H1 (cell line): ENCODE results near the gene PPM1L. TPM values are rescaled to one million over a fixed set of nuclear protein-coding genes. Genes with fewer than 3 reads are reported as not detected.

Source experiments
- CTCF ChIA-PET: fragments of 300-600 bp; sonication (Branson Sonifier 250); formaldehyde crosslinking; loops from one replicate; lab custom pipeline; 2021; ENCODE audit not compliant: partially characterized antibody; lab: Charles Lee
- POLR2A ChIA-PET: fragments of 300-600 bp; sonication (Branson Sonifier 250); formaldehyde crosslinking; loops from one replicate; lab custom pipeline; 2021; ENCODE audit warnings: inconsistent platforms; ENCODE audit not compliant: partially characterized antibody; lab: Charles Lee
- DNase-seq, 2 experiments: peaks; one replicate each; pipeline versions ENCODE4 v3.0.0 to v3.0.0-alpha.2; 2010 to 2022; ENCODE audit warnings: low spot score in 2 of 2, low read depth in 1 of 2, mixed read lengths in 1 of 2
- FAIRE-seq: peaks from 2 replicates; lab custom pipeline; 2011; peaks lifted over from hg19 to GRCh38; lab: Jason Lieb, UNC
- H2AFZ ChIP-seq: 2 replicates; pipeline ENCODE4 v1.8.1; 2012; ENCODE audit warnings: low read length, inconsistent platforms
- H2AK5ac ChIP-seq: 2 replicates; pipeline ENCODE4 v1.6.1; 2013; ENCODE audit warnings: low read depth, low read length
- H2BK120ac ChIP-seq: replicated peaks from 2 replicates; pipeline ENCODE3; 2013; ENCODE audit warnings: low read depth, low read length, inconsistent platforms
- H2BK12ac ChIP-seq: 2 replicates; pipeline ENCODE4 v1.6.1; 2013; ENCODE audit warnings: low read depth, low read length
- H2BK15ac ChIP-seq: 2 replicates; pipeline ENCODE4 v1.6.1; 2013; ENCODE audit warnings: low read length
- H2BK20ac ChIP-seq: 2 replicates; pipeline ENCODE4 v1.6.1; 2013; ENCODE audit warnings: low read length
- H2BK5ac ChIP-seq: 2 replicates; pipeline ENCODE4 v1.6.1; 2013; ENCODE audit warnings: low read depth, low read length
- H3K14ac ChIP-seq: 2 replicates; pipeline ENCODE4 v1.6.1; 2013; ENCODE audit warnings: inconsistent platforms; ENCODE audit not compliant: insufficient read length
- H3K18ac ChIP-seq: 2 replicates; pipeline ENCODE4 v1.6.1; 2013; ENCODE audit warnings: low read length; ENCODE audit errors: extremely low read depth
- H3K23ac ChIP-seq: 2 replicates; pipeline ENCODE4 v1.6.1; 2013; ENCODE audit warnings: inconsistent platforms; ENCODE audit not compliant: insufficient read length
- H3K23me2 ChIP-seq: 2 replicates; pipeline ENCODE4 v1.6.1; 2013; ENCODE audit warnings: low read depth, low read length
- H3K27ac ChIP-seq: 2 replicates; pipeline ENCODE4 v1.6.1; 2011; ENCODE audit warnings: low read depth, low read length, inconsistent platforms
- H3K27me3 ChIP-seq, 4 experiments: replicated peaks in 1 of 4; 1 replicate in 1 of 4; 2 replicates in 3 of 4; pipeline versions ENCODE4 v1.6.1 to v1.8.1; 2011 to 2013; ENCODE audit warnings: low read length in 3 of 4, mild to moderate bottlenecking in 3 of 4, inconsistent platforms in 2 of 4, mixed read lengths in 2 of 4, moderate library complexity in 1 of 4; ENCODE audit not compliant: control insufficient read depth in 3 of 4, insufficient read depth in 3 of 4; ENCODE audit errors: extremely low read depth in 1 of 4
- H3K36me3 ChIP-seq, 4 experiments: 2 replicates each; pipeline versions ENCODE4 v1.6.1 to v1.8.1; 2011 to 2013; ENCODE audit warnings: mild to moderate bottlenecking in 4 of 4, low read length in 3 of 4, moderate library complexity in 2 of 4, control low read depth in 1 of 4, inconsistent platforms in 1 of 4; ENCODE audit not compliant: insufficient read depth in 4 of 4, control insufficient read depth in 2 of 4
- H3K4ac ChIP-seq: replicated peaks from 2 replicates; pipeline ENCODE3; 2013; ENCODE audit warnings: low read length, low read depth, mixed read lengths, inconsistent platforms; ENCODE audit not compliant: insufficient read length
- H3K4me1 ChIP-seq, 4 experiments: replicated peaks in 1 of 4; 1 replicate in 1 of 4; 2 replicates in 3 of 4; pipeline versions ENCODE4 v1.6.1 to v1.8.1; 2011 to 2013; ENCODE audit warnings: low read length in 3 of 4, inconsistent platforms in 2 of 4, mixed read lengths in 1 of 4; ENCODE audit not compliant: insufficient read depth in 4 of 4, control insufficient read depth in 3 of 4
- H3K4me2 ChIP-seq, 2 experiments: 2 replicates each; pipeline versions ENCODE4 v1.6.1 to v1.8.1; 2011 to 2013; ENCODE audit warnings: low read depth in 2 of 2, low read length in 2 of 2, control low read depth in 1 of 2, inconsistent platforms in 1 of 2, mild to moderate bottlenecking in 1 of 2; ENCODE audit not compliant: insufficient read depth in 1 of 2
- H3K4me3 ChIP-seq, 4 experiments: fragments of 200-600, 300-600 bp in 1 of 4; sonication (generic), shearing (Covaris generic), sonication (Bioruptor Twin) in 1 of 4; 2 replicates each; pipeline versions ENCODE4 v1.5.1 to v1.8.1; 2011 to 2016; ENCODE audit warnings: low read length in 4 of 4, low read depth in 3 of 4, control low read depth in 2 of 4, inconsistent platforms in 2 of 4, mild to moderate bottlenecking in 2 of 4, mixed read lengths in 1 of 4, moderate library complexity in 1 of 4; ENCODE audit not compliant: insufficient read depth in 2 of 4; ENCODE audit errors: extremely low read depth in 1 of 4
- H3K56ac ChIP-seq: replicated peaks from 2 replicates; pipeline ENCODE3; 2013; ENCODE audit warnings: low read depth, mild to moderate bottlenecking, mixed read lengths, low read length, inconsistent platforms; ENCODE audit not compliant: insufficient read length
- H3K79me1 ChIP-seq: 2 replicates; pipeline ENCODE4 v1.6.1; 2013; ENCODE audit warnings: low read depth, low read length, control low read depth
- H3K79me2 ChIP-seq, 2 experiments: 2 replicates each; pipeline versions ENCODE4 v1.6.1 to v1.8.1; 2012 to 2013; ENCODE audit warnings: low read length in 2 of 2, mild to moderate bottlenecking in 2 of 2, inconsistent platforms in 1 of 2; ENCODE audit not compliant: insufficient read depth in 2 of 2, control insufficient read depth in 1 of 2
- H3K9ac ChIP-seq, 4 experiments: replicated peaks in 1 of 4; 1 replicate in 1 of 4; 2 replicates in 3 of 4; pipeline versions ENCODE4 v1.6.1 to v1.8.1; 2011 to 2013; ENCODE audit warnings: low read depth in 3 of 4, low read length in 3 of 4, control low read depth in 2 of 4, mild to moderate bottlenecking in 2 of 4, moderate library complexity in 2 of 4, inconsistent platforms in 1 of 4; ENCODE audit errors: extremely low read depth in 1 of 4
- H3K9me3 ChIP-seq, 2 experiments: 2 replicates each; pipeline versions ENCODE4 v1.6.1 to v1.8.1; 2012 to 2013; ENCODE audit warnings: mild to moderate bottlenecking in 2 of 2, moderate library complexity in 2 of 2, control low read depth in 1 of 2, inconsistent platforms in 1 of 2, low read depth in 1 of 2, low read length in 1 of 2, mixed read lengths in 1 of 2; ENCODE audit not compliant: insufficient read depth in 2 of 2
- H4K20me1 ChIP-seq, 2 experiments: replicated peaks in 1 of 2; 2 replicates each; pipeline versions ENCODE3 to v1.8.1; 2011 to 2013; ENCODE audit warnings: inconsistent platforms in 2 of 2, low read length in 2 of 2, mild to moderate bottlenecking in 1 of 2; ENCODE audit not compliant: insufficient read depth in 2 of 2, control insufficient read depth in 1 of 2
- H4K5ac ChIP-seq: 2 replicates; pipeline ENCODE4 v1.6.1; 2013; ENCODE audit warnings: low read length, low read depth, mixed read lengths, inconsistent platforms; ENCODE audit not compliant: insufficient read length
- H4K8ac ChIP-seq: 2 replicates; pipeline ENCODE4 v1.8.0; 2013; ENCODE audit warnings: mild to moderate bottlenecking, moderate library complexity, low read length, inconsistent platforms; ENCODE audit not compliant: insufficient read depth; ENCODE audit errors: extremely low read depth
- H4K91ac ChIP-seq: replicated peaks from 2 replicates; pipeline ENCODE3; 2013; ENCODE audit warnings: low read length, mixed read lengths, inconsistent platforms; ENCODE audit not compliant: insufficient read length
- CREB1 ChIP-seq: IDR thresholded peaks from 2 replicates; pipeline ENCODE4 v1.6.1; 2012; ENCODE audit warnings: inconsistent platforms
- GABPA ChIP-seq: IDR thresholded peaks from 2 replicates; pipeline ENCODE4 v1.6.1; 2011; ENCODE audit warnings: mild to moderate bottlenecking, low read length, moderate library complexity, borderline replicate concordance; ENCODE audit not compliant: insufficient read depth
- HDAC2 ChIP-seq, 2 experiments: fragments of 300-600 bp in 1 of 2; sonication (generic) in 1 of 2; IDR thresholded peaks; 2 replicates each; pipeline ENCODE4 v1.6.1; 2011 to 2012; ENCODE audit warnings: low read depth in 2 of 2, low read length in 2 of 2, mild to moderate bottlenecking in 2 of 2, moderate library complexity in 2 of 2, borderline replicate concordance in 1 of 2, inconsistent platforms in 1 of 2
- HDAC6 ChIP-seq: IDR thresholded peaks from one replicate; pipeline ENCODE4 v1.7.1; 2012; ENCODE audit warnings: low read depth, mild to moderate bottlenecking, inconsistent platforms, low read length, moderate library complexity
- NRF1 ChIP-seq: IDR thresholded peaks from 2 replicates; pipeline ENCODE4 v1.6.1; 2011; ENCODE audit warnings: mild to moderate bottlenecking, low read depth, low read length, improper control_type of control experiment
- PHF8 ChIP-seq: fragments of 200-600 bp; sonication (generic); conservative IDR thresholded peaks from 2 replicates; pipeline ENCODE4 v1.7.1; 2012; ENCODE audit warnings: low read depth, mild to moderate bottlenecking, inconsistent platforms, low read length, moderate library complexity
- POLR2A ChIP-seq, 2 experiments: IDR thresholded peaks; 1 replicate in 1 of 2; 2 replicates in 1 of 2; pipeline ENCODE4 v1.6.1; 2011; ENCODE audit warnings: low read depth in 2 of 2, low read length in 2 of 2, mild to moderate bottlenecking in 2 of 2; ENCODE audit errors: control extremely low read depth in 1 of 2
- RBBP5 ChIP-seq: IDR thresholded peaks from 2 replicates; pipeline ENCODE4 v1.7.1; 2012; ENCODE audit warnings: low read depth, mild to moderate bottlenecking, inconsistent platforms, low read length, moderate library complexity, borderline replicate concordance
- RNF2 ChIP-seq: fragments of 200-900, 300-1000 bp; sonication (generic); IDR thresholded peaks from 2 replicates; pipeline ENCODE4 v1.7.1; 2016; ENCODE audit warnings: borderline replicate concordance, low read depth, mild to moderate bottlenecking, antibody characterized with exemption, low read length; ENCODE audit not compliant: poor library complexity, severe bottlenecking; ENCODE audit errors: missing control alignments
- SAP30 ChIP-seq: fragments of 300-600 bp; sonication (generic); IDR thresholded peaks from 2 replicates; pipeline ENCODE4 v1.7.1; 2012; ENCODE audit warnings: low read length, moderate library complexity, mild to moderate bottlenecking, inconsistent platforms; ENCODE audit not compliant: insufficient read depth, insufficient replicate concordance
- TBP ChIP-seq: IDR thresholded peaks from 2 replicates; pipeline ENCODE4 v1.6.1; 2011; ENCODE audit warnings: low read depth, low read length, improper control_type of control experiment
- USF2 ChIP-seq: IDR thresholded peaks from 2 replicates; pipeline ENCODE4 v1.6.1; 2011; ENCODE audit warnings: low read length, improper control_type of control experiment
- ZNF274 ChIP-seq: IDR thresholded peaks from 2 replicates; pipeline ENCODE4 v1.7.0; 2012; ENCODE audit warnings: low read length, borderline replicate concordance; ENCODE audit errors: extremely low read depth
- WGBS, 2 experiments: shearing (Covaris generic) in 1 of 2; methylation state at CpG; one replicate each; pipeline versions ENCODE4 v1.1.6 to v1.1.7; 2013 to 2015; ENCODE audit warnings: low lambda C conversion rate in 2 of 2, mixed read lengths in 2 of 2, inconsistent platforms in 1 of 2, low coverage in 1 of 2, missing lambda C conversion rate in 1 of 2; ENCODE audit not compliant: insufficient replicate concordance in 2 of 2, insufficient coverage in 1 of 2, insufficient read length in 1 of 2; ENCODE audit errors: extremely low coverage in 1 of 2, missing lambda C conversion rate in 1 of 2; 5-methylcytosine and 5-hydroxymethylcytosine counted together
- polyA plus RNA-seq, 7 experiments: library from polyadenylated mRNA; depleted of rRNA in 3 of 7; stranded (reverse) in 5 of 7; unstranded in 2 of 7; fragments of >200 nt in 5 of 7; fragments of 200-250 nt in 2 of 7; gene quantifications; 1 replicate in 5 of 7; 2 replicates in 1 of 7; 4 replicates in 1 of 7; pipeline versions ENCODE4 v1.2.1 to v1.2.3, GENCODE V29; 2011 to 2013; ENCODE audit warnings: missing spikeins in 2 of 7, mixed read lengths in 2 of 7
- total RNA-seq: library from RNA; stranded (reverse); fragmentation: NEBNext Ultra II Directional; extraction: Animal tissue kit (Norgen Biotek cat#: 25700); gene quantifications from 2 replicates; pipeline ENCODE4 v1.2.1, GENCODE V29; 2021

Gene PPM1L
- total and polyA plus RNA-seq, 2 of the 8 experiments (the other 6 are each of a cell fraction or from before 2014, with no cell fraction given) = 2.8 to 18.1 TPM

DNA sequence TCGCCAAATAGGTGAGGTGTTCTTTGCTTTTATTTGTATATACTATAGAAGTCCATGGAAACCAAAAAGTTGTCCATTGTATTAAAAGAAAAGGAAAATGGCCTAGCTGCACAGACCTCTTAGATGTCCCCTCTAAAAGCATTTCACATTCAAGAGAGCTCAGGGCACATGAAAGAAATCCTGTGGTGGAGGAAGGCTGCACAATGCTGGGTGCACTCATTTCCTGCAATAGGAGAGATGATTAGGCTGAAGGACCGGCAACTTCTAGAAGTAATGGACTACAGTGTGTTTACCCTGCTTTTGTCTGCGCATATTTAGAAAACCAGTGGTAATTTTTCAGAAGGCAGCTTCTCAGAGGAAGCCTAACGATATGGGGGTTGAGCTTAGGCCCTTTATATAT is 25.4 kb downstream of the PPM1L start:
- Histone ChIP-seq H3K4me1 (peaks cover 0 to 3% (median 2%) of the 10 kb centered on the region in 4 experiments; a peak in 4 of 7 replicates), H3K4ac (no peak overlapping the region), H4K8ac (no peak overlapping the region), H3K27me3 (no peaks in the 10 kb centered on the region), H2BK12ac (no peak overlapping the region), H3K56ac (no peak overlapping the region), H2BK5ac (no peak overlapping the region), H3K79me1 (no peaks in the 10 kb centered on the region; the same call in none of the 2 replicates), H3K4me3 (no peak overlapping the region), H3K18ac (no peak overlapping the region), H3K9me3 (no peaks in the 10 kb centered on the region), H4K91ac (no peak overlapping the region), H3K4me2 (no peak overlapping the region), H2BK20ac (no peak overlapping the region), H3K23ac (no peak overlapping the region), H3K9ac (no peak overlapping the region), H4K5ac (no peak overlapping the region), H2BK15ac (no peak overlapping the region), H4K20me1 (no peaks in the 10 kb centered on the region), H3K27ac (no peak overlapping the region), H3K36me3 (no peaks in the 10 kb centered on the region), H3K14ac (no peak overlapping the region), H2BK120ac (no peak overlapping the region), H2AFZ (no peak overlapping the region), H3K79me2 (peaks cover 0 to 6% of the 10 kb centered on the region in 2 experiments; a peak in 2 of 4 replicates), H2AK5ac (no peak overlapping the region), H3K23me2 (no peaks in the 10 kb centered on the region)
- 88% methylated on average over 4 of the region's 4 CpGs; no CpG with 5 or more reads in 1 of the 2 experiments for WGBS, 2 experiments
- FAIRE-seq (no peak), DNase-seq (no peak)
- ChIA-PET CTCF (no interaction called here), POLR2A (no interaction called here)
- TF ChIP-seq USF2 = no peak
- no peak for TF ChIP-seq GABPA
- no peak for TF ChIP-seq CREB1
- TF ChIP-seq RBBP5 = no peak
- no peak for TF ChIP-seq POLR2A (IDR thresholded peaks at IDR 0.05; ENCODE audit: control extremely low read depth in 1 of 2, low read depth in 2 of 2, low read length in 2 of 2)
- TF ChIP-seq SAP30 = no peak
- no peak for TF ChIP-seq PHF8
- TF ChIP-seq ZNF274 = no peak
- TF ChIP-seq HDAC6 = no peak
- no peak for TF ChIP-seq TBP
- TF ChIP-seq HDAC2 (IDR thresholded peaks at IDR 0.05; ENCODE audit: borderline replicate concordance in 1 of 2, low read depth in 2 of 2, low read length in 2 of 2) = no peak
- no peak for TF ChIP-seq RNF2
- TF ChIP-seq NRF1 = no peak
